GM21526 (cell line): ENCODE measurements around the gene ISG15.
"Not testable (repeated sequence)": the region's sequence is repeated elsewhere in the genome, so short reads cannot be mapped to it uniquely, and the experiment has no call there.

Source experiments
- ATAC-seq: cut with Tn5 transposase; IDR thresholded peaks from one replicate; pipeline ENCODE4 v1.9.1; 2021; ENCODE audit warnings: moderate library complexity; ENCODE audit not compliant: unreplicated experiment, low FRiP score

ISG15 gene

DNA sequence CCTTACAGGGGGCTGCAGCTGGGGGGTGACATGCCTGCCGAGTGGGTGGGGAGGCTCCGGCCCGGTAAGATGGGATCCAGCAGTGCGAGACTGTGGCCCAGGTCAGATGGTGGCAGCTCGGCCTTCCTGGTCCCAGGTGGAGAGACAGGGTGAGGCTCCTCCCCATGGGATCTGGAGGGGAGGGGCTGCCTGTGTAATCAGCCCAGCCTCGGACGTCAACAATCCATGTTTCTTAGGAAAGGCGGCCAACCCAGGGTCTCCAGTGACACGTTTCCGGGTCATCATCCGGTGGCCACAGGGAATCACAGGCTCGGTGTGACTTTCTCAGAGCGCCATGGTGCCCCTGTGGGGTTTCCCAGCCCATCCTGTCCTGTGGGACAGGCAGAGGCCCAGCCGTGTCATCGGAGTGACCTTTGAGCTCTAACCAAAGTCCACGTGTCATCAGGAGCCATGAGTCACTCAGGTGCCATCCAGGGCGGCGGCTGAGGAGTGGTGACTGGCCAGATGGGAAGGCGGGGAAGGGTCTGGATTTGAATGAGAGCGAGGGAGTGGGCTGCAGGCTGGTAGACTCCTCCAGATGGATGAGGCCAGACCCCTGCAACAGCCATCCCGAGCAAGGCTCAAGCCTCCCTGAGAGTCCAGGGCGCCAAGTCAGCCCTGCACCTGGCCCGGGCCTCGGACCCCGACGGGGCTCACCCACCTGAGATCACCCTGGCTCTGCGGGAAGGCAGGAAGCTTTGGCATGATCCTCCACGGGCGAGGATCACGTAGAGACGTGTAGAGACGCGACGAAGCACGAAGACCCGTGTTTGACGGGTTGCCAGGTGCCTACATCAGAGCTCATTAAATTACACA lies 6.8 kb upstream of the ISG15 start:
- no peak for ATAC-seq

DNA sequence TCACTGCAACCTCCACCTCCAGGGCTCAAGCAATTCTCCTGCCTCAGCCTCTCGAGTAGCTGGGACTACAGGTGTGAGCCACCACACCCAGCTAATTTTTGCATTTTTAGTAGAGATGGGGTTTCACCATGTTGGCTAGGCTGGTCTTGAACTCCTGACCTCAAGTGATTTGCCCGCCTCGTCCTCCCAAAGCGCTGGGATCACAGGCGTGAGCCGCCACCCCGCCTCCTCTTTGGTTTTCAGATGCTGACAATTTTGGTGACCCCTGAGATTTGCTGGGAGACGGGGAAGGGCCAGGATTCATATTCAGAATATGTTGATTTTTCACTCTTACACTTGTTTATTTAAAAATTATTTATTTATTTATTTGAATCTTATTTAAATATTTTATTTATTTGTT lies 3.2 kb upstream of the ISG15 start:
- ATAC-seq, result not testable (repeated sequence)

DNA sequence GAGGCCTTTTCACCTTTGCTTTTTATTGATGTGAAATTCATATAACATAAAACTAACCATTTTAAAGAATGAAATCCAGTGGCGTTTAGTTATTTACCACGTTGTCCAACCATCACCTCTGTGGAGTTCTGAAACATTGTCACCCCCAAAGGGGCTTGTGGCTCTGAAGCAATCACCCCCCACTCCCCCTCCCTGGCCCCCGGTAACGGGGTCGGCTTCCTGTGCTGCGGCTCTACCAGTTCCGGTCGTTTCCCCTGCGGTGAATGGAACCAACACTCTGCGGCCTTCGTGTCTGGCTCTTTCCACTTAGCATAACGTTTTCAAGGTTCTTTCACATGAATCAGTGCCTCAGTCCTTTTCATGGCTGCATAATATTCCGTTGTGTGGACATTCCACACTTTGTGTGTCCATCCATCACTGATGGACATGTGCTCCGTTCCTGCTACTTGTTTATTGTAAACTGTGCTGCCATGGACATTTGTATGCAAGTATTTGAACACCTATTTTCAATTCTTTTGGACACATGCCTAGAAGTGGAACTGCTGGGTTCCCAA lies 1.8 kb upstream of the ISG15 start:
- no peak for ATAC-seq

DNA sequence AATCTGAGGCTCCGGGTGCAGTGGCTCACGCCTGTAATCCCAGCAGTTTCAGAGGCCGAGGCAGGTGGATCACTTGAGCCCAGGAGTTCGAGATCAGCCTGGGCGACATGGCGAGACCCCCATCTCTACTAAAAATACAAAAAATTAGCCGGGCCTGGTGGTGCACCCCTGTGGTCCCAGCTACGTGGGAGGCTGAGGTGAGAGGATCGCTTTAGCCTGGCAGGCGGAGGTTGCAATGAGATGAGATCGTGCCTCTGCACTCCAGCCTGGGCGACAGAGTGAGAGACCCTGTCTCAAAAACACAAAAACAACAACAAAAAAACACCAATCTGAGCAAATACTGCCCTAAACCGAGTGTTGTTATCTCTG lies 577 bp upstream of the ISG15 start:
- not testable (repeated sequence) for ATAC-seq

GRCh38 chr1:1013922-1014648 lies 788 bp downstream of the ISG15 start:
- ATAC-seq, result no peak

- no peak for ATAC-seq
These were observed 1.7 kb downstream of the ISG15 start for GRCh38 chr1:1014799-1015681.

GRCh38 chr1:1017397-1018320 lies 4.4 kb downstream of the ISG15 start:
- not testable (repeated sequence) for ATAC-seq

GRCh38 chr1:1018321-1018685 lies 5.0 kb downstream of the ISG15 start:
- ATAC-seq, result not testable (repeated sequence)

DNA sequence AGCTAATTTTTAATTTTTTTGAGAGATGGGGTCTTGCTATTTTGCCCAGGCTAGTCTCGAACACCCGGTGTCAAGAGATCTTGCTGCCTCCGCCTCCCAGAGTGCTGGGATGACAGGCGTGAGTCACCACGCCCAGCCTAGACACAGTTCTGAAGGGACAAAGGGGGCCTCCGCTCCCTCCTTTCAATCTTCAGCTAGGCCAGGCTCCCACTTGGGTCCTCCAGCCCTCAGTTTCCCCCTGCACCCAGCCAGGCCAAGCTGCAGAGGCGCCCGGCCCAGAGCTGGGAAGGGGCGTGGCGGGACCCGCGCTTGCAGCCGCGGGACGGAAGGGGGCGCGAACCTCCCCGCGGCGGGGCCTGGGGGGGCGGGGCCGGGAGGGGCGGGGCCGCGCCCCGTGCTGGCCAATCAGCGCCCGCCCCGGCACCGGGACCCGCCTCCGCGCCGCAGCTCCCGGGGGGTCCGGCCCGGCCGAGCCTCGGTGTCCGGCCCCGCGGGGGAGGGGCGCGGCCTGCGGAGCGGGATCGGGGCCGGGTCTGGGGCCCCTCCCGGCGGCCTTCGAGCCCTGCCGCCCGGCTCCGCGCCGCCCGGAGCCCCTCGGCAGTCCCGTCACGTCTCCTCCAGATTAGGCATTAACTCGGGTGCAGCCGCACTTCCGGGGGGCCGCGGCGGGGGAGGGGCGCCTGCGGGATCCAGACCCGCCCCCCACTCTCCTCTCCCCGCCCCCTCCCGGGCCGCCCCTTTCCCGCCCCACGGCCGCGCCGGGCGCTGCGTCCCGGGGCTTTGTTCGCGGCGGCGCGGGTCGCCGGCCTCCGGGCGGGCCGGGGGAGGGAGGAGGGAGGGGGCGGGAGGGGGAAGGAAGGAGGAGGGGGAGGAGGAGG lies 6.1 kb downstream of the ISG15 start:
- peak; percentile 59 for ATAC-seq

DNA sequence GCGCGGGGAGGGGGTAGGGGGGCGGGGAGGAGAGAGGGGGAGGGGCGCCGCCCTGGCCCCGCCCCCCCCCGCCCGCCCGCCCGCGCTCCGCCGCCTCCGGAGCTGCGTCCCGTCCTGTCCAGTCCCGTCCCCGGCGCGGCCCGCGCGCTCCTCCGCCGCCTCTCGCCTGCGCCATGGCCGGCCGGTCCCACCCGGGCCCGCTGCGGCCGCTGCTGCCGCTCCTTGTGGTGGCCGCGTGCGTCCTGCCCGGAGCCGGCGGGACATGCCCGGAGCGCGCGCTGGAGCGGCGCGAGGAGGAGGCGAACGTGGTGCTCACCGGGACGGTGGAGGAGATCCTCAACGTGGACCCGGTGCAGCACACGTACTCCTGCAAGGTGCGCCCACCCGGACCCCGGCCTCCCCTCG lies 6.7 kb downstream of the ISG15 start, which contains the start of gene AGRN:
Gene AGRN, plus strand, starts transcription at position 121 of the 405 bp plus-strand sequence. Its CDS starts 53 bp downstream, at position 174.
- peak; percentile 17 for ATAC-seq

DNA sequence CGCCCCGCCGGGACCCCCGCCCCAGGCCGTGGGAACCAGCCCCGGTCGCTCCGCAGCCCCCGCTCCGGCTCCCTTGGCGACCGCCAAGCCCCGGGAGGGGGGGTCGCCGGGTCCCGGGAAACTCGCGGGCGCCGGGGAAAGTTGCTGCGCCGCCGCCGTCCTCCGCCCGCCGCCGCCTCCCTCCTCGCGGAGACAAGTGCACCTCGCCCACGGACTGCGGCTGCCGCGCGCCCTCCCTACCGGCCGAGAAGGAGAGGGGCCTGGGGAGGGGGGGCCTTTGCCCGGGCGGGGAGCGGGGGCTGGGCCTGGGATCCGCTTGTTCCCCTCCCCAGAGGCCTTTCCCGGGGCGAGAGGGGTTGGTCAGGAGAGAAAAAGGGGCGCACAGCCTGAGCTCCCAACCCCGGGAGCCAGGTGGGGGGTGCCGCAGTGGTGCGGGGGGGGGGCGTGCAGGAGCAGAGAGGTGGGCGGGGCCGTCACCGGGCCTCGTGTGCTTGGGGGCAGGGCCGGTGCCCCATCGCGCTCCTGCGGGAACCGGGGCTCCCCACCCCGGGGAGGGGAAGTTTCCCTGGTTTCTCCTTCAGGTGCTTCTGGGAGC lies 7.2 kb downstream of the ISG15 start:
- ATAC-seq, result peak; percentile 6

- no peak for ATAC-seq
These were observed 8.0 kb downstream of the ISG15 start for GRCh38 chr1:1021010-1021919.

DNA sequence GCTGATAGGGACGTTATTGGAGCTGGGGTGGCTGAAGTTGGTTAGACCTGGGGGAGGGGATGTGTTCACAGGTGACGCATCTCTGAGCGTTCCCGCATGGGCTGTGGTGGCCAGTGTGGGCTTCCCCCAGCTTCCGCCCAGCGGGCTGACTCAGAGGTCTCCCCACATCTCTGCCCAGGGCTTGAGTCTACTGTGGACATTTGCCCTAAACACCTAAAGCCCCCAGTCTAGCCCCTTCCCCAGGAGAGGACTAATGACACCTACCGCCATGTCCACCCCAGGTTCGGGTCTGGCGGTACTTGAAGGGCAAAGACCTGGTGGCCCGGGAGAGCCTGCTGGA lies 8.6 kb downstream of the ISG15 start:
- no peak for ATAC-seq

DNA sequence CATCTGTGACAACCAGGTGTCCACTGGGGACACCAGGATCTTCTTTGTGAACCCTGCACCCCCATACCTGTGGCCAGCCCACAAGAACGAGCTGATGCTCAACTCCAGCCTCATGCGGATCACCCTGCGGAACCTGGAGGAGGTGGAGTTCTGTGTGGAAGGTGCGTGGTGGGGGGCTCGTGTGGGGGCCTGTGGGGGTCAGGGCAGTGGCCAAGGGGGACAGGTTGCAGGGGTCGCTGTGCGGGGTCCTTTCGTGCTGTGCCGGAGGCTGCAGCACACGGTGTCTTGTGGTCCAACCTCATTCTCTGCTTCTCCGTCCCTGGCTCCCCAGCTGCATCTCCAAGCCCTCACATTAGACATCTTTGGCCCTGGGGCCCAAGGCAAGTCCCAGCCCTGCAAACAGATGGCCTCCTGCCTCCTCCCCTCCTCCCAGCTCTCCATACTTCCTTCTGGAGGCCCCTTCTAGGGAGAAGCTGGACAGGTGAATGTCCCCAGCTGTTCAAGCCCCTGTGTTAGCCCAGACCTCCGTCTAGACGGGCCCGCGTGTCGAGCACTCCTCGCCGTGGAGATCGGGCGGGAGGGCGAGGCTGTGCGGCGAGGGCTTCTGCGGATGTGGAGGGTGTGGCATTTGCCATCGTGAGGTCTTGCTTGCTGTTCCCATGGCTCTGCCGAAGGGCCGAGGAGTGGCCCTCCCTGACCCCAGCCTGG lies 9.2 kb downstream of the ISG15 start:
- ATAC-seq, result no peak

DNA sequence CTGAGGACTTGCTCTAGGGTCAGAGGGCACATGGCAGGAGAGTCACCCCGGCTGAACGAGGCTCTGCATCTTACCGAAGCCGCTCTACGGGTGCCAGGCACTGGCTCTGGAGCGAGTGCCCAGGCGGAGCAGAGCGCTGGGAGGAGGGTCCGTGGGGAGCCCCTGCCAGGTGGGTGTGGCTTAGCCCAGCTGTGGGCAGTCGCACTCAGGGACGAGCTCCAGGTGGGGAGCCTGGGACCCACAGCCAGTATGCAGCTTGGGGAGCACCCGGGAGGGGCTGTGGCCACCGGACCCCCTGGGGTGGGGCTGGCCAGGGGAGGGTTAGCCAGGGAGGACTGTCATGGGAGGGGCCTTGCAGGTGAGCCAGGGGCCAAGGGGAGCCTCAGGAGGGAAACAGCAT lies 10.4 kb downstream of the ISG15 start:
- ATAC-seq, result no peak

DNA sequence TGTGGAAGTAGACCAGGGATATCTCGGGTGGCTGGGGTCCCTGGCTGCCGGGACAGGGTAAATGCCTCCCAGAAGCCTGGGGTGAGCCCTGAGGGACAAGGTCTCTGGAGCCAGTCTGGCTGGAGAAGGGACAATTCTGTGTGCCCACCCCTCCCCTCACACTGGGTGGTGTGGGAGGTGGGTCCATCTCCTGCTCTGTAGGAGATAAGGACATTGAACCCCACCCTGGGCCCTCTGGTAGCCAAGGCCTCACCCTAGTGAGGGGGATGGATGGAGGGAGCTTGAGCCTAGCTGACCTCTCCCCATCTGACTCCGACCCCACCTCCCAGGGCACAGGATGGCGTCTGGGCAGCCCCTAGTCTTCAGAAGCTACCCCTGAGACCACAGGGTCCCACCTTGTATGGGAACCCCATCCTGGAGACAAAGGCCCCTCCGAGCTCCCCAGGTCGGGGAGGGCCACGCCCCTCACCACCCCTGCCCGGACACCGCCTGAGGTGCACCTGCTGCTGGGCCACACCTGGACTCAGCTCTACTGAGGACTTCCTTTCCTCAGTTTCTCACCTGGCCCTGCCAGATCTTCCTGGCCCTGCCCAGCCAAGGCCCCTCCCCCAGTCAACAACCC lies 11.0 kb downstream of the ISG15 start:
- no peak for ATAC-seq
